NCI-H1105 treated with DMSO at 0.1 percent for 48 hours (cell line): Measurements from ENCODE around the gene GBF1.
"Not testable (repeated sequence)": the region's sequence is repeated elsewhere in the genome, so short reads cannot be mapped to it uniquely, and the experiment has no call there.

Source experiments
- DNase-seq: peaks from one replicate; lab custom pipeline; 2025; lab: John Stamatoyannopoulos, UW

The GBF1 gene, protein sequence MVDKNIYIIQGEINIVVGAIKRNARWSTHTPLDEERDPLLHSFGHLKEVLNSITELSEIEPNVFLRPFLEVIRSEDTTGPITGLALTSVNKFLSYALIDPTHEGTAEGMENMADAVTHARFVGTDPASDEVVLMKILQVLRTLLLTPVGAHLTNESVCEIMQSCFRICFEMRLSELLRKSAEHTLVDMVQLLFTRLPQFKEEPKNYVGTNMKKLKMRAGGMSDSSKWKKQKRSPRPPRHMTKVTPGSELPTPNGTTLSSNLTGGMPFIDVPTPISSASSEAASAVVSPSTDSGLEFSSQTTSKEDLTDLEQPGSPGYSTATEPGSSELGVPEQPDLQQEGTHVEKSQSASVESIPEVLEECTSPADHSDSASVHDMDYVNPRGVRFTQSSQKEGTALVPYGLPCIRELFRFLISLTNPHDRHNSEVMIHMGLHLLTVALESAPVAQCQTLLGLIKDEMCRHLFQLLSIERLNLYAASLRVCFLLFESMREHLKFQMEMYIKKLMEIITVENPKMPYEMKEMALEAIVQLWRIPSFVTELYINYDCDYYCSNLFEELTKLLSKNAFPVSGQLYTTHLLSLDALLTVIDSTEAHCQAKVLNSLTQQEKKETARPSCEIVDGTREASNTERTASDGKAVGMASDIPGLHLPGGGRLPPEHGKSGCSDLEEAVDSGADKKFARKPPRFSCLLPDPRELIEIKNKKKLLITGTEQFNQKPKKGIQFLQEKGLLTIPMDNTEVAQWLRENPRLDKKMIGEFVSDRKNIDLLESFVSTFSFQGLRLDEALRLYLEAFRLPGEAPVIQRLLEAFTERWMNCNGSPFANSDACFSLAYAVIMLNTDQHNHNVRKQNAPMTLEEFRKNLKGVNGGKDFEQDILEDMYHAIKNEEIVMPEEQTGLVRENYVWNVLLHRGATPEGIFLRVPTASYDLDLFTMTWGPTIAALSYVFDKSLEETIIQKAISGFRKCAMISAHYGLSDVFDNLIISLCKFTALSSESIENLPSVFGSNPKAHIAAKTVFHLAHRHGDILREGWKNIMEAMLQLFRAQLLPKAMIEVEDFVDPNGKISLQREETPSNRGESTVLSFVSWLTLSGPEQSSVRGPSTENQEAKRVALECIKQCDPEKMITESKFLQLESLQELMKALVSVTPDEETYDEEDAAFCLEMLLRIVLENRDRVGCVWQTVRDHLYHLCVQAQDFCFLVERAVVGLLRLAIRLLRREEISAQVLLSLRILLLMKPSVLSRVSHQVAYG (N-terminal part only)

DNA sequence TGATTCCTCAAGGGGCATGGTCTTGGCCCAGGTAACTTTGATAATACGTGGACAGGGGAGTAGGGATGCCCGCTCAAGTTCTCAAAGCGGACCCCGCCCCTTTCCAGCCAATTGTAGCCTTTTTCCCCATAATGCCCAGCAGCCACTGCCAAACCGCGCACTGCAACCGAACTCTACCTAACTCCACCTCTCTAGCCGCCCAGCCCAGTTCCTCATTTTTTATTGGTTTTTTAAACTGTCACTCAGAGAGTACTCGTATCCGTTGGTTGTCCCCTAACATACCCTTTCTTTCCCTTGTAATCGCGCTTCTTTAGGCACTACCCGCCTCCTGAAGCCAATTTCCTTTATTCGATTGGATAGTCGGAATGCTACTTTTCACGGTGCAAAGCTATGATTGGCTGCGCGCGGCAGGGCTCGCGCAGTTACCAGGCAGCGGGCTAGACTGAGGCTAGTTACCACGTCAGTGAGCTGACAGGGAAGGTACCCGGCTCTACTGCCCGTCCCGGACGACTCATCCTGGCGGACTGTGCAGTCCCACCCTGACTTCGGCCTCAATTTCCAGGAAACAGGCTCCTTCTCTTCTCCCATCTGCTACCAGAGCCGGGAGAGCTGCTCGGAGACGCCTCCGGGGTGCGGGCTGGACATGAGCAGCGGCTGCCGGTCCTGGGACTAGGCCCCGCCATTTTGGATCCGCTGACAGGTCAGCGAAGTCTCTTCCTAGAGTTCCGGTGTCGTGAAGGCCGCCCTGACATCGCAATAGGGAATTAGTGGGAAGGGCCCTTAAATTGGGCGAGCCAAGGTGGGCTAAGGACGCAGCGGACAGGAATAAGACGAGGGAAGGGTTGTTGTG lies at the start of gene GBF1:
TSS of gene GBF1 (plus strand) at position 451 of the 850 bp plus-strand sequence. CDS start 13,407 bp downstream, outside the sequence.
- DNase-seq = peak; percentile 97

DNA sequence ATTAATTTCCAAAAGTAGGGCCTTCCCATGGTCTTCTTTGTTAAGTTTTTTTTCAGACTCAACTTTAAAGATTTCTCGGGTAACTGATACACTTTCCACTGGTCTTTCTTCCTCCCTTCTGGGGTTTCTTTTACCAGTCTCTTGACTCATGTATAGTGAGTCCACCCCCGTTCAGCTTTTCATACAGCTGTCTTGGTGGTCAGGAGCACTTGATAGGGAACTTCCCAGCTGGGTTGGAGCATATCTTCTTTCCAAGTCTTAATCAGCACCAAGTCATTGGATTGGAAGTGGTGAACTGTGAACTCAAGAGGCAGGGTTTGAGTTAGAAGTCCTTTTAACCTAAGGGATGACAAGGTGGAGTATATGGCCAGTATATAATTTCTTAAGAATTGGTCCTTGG lies 48.4 kb upstream of the GBF1 start:
- no peak for DNase-seq

DNA sequence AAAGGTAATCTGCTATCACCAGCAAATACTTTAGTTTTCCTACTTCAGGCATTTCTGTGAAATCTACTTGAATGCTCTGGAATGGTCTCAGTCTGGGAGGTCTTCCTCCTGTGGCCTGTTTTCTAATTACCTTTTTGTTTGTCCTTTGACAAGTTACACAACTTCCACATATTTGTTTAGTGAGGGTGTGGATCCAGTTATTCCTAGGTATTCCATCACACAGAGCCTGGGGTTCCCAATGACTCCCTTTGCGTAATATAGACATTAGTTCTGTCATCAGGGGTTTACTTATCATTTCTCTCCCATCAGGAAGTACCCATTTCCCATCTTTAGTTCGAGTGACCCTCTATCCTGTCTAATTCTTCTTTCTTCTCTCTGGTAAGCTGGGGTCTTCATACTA lies 47.3 kb upstream of the GBF1 start:
- no peak for DNase-seq

DNA sequence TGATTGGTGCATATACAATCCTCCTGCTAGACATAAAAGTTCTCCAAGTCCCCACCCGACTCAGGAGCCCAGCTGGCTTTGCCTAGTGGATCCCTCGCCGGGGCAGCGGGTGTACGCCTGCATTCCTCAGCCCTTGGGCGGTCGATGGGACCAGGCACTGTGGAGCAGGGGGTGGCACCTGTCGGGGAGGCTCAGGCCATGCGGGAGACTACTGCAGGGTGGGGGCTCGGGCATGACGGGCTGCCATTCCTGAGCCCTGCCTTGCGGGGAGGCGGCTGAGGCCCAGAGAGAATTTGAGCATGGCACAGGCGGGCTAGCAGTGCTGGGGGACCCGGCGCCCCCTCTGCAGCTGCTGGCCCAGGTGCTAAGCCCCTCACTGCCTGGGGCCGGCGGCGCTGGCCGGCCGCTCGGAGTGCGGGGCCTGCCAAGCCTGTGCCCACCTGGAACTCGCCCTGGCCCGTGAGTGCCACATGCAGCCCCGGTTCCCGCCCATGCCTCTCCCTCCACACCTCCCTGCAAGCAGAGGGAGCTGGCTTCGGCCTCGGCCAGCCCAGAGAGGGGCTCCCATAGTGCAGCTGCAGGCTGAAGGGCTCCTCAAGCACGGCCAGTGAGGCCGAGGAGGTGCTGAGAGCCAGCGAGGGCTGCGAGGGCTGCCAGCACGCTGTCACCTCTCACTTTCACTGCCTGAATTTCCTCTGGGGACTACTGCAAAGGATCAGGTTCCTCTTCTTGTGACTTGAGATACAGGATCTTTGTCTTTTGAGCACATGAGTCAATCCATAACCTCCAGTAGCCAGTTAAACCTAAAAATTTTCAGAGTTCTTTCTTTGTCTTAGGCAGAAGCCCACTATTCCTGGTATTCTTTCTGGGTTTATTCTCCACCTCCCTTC lies 44.3 kb upstream of the GBF1 start:
- DNase-seq = no peak

DNA sequence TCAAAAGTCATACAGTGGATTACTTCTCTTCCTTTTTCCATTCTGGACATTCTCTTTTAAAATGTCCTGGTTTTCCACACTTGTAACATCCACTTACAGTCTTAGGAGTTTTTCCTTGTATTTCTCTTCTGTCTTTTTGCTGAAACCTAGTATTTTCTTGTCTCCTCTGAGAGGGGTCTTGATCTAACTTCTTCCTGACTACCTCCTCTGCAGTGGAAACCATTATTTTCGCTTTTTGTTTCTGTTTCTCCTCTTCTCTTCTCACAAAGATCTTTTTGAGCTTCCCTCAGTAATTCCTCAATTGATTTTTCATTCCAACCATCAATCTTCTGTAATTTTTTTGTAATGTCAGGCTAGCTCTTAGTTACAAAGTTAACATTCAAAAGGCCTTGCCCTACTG lies 42.9 kb upstream of the GBF1 start:
- DNase-seq = no peak

DNA sequence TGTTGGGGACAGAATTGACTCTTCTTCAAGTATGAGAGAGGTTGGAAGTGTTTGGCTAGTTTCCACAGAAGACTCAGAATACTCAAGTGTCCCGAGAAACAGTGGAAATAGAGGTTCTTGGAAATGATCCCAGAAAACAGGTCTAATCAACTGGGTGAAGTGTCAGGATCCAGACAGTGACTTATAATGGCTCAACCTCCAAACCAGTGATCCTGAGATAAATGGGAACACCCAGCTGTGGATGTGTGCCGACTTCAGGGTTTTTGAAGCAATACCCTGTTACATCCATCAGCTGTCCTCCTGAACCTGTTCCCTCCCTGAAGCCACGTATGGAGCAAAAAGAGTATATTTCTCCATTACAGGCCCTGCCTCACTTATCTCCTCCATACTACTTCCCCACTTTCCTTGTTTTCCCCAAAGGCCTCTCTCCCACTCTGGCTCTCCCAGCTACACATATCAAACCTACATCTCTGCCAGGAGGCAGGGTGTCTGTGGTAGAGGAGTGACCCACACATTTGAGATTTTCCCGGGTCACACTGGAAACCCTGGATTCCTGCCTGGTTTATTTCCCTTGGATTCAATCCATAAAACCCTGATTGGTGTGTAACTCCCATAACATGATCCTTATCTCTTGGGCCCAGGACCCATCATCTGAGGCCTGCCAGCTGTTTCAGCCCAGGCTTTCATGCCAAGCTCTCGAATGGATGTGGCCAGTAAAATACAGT lies 36.9 kb upstream of the GBF1 start:
- DNase-seq = peak; percentile 57

DNA sequence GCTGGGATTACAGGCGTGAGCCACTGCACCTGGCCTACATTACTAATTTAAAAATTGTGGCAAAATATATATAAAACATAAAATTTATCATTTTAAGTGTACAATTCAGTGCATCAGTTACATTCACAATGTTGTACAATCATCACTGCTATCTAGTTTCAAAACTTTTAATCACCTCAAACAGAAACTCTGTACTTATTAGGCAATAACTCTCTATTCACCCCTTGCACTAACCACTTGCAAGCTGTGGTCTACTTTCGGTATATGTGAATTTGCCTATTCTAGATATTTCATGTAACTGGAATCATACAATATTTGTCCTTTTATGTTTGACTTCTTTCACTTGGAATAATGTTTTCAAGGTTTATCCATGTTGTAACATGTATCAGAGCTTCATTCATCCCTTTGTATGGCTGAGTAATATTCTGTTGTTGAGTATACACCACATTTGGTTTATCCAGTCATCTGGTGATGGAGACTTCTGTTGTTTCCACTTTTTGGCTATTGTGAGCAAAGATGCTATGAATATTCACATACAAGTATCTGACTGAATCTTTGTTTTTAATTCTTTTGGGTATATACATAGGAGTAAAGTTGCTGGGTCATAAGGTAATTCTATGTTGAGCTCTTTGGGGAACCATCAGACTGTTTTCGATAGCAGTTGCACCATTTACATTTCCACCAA lies 33.6 kb upstream of the GBF1 start:
- no peak for DNase-seq

DNA sequence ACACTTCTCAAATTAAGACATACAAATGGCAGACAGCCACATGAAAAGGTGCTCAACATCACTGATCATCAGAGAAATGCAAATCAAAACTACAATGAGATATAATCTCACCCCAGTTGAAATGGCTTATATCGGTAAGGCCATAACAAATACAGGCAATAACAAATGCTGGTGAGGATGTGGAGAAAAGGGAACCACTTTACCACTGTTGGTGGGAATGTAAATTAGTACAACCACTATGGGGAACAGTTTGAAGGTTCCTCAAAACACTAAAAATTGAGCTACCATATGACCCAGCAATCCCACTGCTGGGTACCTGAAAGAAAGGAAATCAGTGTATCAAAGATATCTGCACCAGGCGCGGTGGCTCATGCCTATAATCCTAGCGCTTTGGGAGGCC lies 31.7 kb upstream of the GBF1 start:
- DNase-seq = not testable (repeated sequence)

DNA sequence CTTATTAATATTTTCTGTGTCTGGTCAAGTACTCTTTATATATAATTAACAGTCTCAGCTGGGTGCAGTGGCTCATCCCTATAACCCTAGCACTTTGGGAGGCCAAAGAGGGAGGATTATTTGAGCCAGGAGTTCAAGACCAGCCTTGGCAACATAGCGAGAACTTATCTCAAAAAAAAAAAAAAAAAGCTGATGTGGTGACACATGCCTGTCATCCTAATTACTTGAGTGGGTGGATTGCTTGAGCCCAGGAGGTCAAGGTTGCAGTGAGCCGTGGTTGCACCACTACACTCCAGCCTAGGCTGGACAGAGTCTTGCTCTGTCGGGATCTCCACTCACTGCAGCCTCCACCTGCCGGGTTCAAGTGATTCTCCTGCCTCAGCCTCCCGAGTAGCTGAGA lies 26.0 kb upstream of the GBF1 start:
- DNase-seq = no peak

DNA sequence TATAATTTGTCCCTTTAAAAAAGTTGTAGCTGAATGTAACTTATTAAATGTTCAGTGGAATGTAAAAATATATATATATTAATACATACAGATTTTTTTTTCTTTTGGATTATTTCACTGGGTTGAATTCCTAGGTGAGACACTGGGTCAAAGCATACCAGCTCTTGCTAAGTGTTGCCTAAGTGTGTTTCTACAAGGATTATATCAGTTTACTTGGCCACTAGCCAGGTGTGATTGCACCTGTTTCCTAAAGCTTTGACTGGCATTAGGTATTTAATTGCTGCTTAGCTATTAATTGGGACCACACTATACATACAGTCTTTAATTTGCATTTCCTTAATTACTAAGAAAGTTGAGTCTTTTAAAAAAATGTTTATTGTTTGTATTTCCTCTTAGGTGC lies 24.7 kb upstream of the GBF1 start:
- peak; percentile 60 for DNase-seq

DNA sequence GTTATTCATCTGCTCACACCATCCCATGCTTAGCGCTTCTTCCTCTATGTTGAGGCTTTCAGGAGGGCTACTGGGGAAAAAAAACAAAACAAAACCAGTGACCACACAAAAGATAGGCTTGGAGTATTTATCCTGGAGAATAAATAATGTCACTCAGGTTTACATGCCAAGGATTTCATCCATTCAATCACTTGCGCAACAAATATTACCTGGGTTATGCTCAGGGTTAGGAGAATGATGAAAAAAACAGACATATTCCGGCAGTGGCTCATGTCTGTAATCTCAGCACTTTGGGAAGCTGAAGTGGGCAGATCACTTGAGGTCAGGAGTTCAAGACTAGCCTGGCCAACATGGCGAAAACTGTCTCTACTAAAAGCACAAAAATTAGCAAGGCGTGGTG lies 22.5 kb upstream of the GBF1 start:
- DNase-seq = no peak

DNA sequence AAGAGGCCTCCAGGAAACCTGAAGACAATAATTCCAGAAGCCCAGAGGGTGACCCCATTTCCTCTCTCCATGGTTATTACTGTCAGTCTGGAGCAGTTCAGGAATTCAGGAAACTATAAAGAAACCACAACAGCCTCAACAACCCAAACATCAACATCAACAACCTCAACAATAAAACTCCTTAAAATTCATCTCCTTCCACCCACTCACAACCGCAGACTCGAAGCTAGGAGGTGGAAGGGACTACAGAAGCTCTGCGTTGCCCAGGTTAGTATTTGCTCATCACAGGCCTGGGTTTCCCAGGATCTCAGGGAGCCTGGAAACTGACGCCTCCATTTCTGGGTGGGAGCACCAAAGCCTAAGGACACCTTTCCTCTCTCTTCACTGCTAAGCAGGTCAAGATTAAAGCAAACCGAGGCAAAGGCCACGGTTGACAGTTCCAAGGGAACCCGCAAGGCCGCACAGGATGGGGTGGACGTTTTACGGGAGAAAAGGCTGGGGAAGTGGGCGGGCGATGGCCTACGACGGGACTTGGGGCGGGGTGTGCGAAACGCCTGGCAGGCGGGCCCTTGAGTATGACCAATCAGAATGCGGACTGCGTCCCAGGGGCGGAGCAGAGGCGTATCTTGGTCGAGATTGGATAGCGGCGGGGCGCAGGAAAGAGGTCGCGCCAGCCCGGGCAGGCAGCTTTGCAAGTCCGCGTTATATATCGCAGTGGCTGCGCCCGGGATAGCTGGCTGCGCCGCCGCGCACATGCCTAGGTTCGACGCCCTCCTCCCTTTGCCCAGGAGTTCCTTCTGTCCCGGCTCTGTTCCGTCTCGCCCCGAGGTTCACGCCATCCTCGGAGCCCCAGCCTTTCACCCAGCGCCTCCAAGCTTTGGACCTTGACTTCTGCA lies 19.4 kb upstream of the GBF1 start, which contains the start of gene ELOVL3:
TSS of gene ELOVL3 (plus strand) at position 654 of the 896 bp plus-strand sequence. CDS start 250 bp downstream, outside the sequence.
- DNase-seq = no peak

DNA sequence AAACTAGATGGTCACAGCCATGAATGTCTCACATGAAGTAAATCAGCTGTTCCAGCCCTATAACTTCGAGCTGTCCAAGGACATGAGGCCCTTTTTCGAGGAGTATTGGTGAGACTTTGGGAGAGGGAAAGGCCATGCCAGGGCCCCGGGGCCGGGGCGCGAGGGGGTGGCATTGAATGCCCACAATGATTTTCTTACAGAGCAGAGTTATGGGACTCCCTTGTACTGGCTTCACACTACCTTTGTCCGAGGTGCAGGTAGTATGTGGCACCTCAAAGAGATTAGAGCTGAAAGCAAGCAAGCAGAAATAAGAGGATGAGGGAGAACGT lies 18.8 kb upstream of the GBF1 start:
- DNase-seq = no peak

DNA sequence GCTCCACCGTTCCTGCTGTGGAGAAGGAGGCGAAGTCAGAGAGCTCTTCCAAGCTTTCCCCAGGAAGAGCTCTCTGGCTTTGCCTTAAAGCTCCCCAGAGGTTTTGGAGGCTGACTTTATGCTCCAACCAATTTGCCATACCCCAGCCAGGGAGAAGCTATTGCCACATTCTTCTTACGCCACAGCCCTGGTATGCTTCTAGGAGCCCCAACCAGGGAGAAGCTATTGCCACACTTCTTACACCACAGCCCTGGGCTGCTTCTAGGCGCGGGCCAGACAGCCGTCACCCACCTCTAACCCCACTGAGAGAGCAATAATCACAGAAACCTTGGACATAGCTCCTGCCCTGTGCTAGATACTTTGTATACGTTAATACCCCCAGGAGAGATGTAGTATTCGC lies 18.3 kb upstream of the GBF1 start:
- no peak for DNase-seq

DNA sequence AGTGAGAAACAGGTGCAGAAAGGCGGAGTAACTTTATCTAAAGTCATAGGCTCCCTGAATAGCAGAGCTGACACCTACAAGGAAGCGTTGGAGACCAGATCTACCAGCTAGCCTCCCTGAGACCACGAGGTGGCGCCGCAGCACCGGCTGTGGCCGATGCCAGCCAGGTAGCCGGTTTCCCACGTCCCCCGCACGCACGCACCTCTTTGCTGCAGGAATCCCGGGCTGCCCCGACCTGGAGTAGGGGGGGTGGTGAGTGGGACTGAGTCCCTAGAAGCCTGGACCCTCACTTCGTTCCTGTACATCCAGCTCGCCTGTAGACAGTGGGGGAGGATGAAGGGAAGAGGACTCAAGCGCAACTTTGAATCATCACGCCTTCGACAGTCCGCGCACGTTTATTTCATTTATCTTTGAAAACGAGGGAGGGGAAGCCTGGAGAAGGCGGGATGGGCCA lies 15.5 kb upstream of the GBF1 start:
- DNase-seq = peak; percentile 59

DNA sequence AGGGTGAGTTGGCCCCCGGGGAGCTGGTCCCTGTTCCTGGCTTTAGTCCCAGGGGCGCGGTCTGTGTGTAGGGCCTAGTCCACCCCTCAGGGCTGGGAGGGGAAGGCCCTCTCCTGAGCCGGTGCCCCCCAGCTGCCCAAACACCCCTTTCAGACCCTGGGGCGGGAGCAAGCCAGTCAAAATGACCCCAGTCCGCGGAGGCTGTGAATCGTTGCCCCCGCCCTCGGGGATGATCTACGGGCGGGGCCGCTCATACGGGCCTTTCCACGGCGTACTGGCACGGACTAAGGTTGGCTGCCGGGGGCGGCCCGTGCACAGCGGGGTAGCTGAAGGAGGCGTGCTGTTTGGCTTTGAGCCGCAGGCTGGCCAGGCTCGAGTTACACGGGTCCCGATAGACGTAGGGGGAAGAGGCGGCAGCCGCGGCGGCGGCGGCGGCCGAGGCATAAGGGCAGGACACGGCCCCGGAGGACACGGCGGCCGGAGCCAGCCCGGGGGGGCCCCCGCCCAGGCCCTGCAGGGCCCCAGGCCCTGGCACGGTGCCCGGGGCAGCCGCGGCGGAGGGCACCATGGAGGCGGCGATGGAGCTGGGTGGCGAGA lies 15.0 kb upstream of the GBF1 start:
- DNase-seq = peak; percentile 46

DNA sequence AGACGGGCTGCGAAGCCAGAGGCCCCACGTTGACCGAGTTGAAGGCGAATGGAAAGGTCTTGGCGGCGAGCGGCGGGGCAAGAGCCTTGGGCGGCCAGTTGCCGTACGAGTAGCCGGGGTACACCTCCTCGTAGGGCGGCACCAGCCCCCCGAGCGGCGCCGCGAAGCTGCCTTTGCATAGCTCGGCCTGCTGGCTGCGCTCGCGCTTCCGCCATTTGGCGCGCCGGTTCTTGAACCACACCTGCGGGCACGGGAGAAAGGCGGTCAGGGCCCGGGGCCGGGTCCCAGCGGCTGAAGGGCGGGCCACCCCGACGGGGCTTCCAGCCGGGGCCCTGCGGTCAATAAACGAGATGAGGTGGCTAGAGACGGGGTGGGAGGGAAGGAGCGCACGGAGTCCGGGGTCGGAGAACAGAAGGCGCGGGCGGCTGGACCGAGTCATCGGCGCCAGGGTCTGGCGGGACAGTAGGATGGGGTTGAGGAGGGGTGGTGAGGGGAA lies 14.4 kb upstream of the GBF1 start:
- peak; percentile 12 for DNase-seq
